GM12878 (cell line): ENCODE data around the gene DENND1A. TPM values are rescaled to one million over a fixed set of nuclear protein-coding genes. Genes with fewer than 3 reads are reported as not detected.

ENCODE experiments used
- EZH2 ChIP-seq: IDR thresholded peaks from 2 replicates; pipeline ENCODE4 v1.6.1; 2012; ENCODE audit warnings: low read depth, mild to moderate bottlenecking, control low read depth, inconsistent platforms, low read length, borderline replicate concordance; ENCODE audit not compliant: control insufficient read depth
- GABPA ChIP-seq: IDR thresholded peaks from 2 replicates; pipeline ENCODE4 v1.6.1; 2014; ENCODE audit warnings: antibody characterized with exemption, low read depth, mild to moderate bottlenecking, inconsistent platforms
- GATAD2B ChIP-seq: fragments of 450-650 bp; conservative IDR thresholded peaks from 2 replicates; pipeline ENCODE4 v1.6.1; 2017; ENCODE audit warnings: low read depth, mild to moderate bottlenecking, moderate library complexity
- IKZF2 ChIP-seq, 2 experiments: fragments of 450-650 bp; IDR thresholded peaks; 2 replicates each; pipeline ENCODE4 v1.6.1; 2017; ENCODE audit warnings: mild to moderate bottlenecking in 2 of 2, moderate library complexity in 2 of 2
- NRF1 ChIP-seq: conservative IDR thresholded peaks from 2 replicates; pipeline ENCODE4 v1.6.1; 2011; ENCODE audit warnings: mild to moderate bottlenecking, low read depth, low read length, improper control_type of control experiment
- POLR2AphosphoS2 ChIP-seq: IDR thresholded peaks from 2 replicates; pipeline ENCODE4 v1.6.1; 2011; ENCODE audit warnings: low read depth, mild to moderate bottlenecking, low read length, improper control_type of control experiment, moderate library complexity
- RFX5 ChIP-seq: IDR thresholded peaks from 2 replicates; pipeline ENCODE4 v1.6.1; 2011; ENCODE audit warnings: low read depth, low read length, improper control_type of control experiment
- SMAD1 ChIP-seq: fragments of 450-650 bp; IDR thresholded peaks from 2 replicates; pipeline ENCODE4 v1.6.1; 2018; ENCODE audit warnings: mild to moderate bottlenecking, low read depth; ENCODE audit not compliant: partially characterized antibody
- SREBF1 ChIP-seq: IDR thresholded peaks from 2 replicates; pipeline ENCODE4 v1.6.1; 2012; ENCODE audit warnings: mild to moderate bottlenecking, low read length
- SREBF2 ChIP-seq: IDR thresholded peaks from 2 replicates; pipeline ENCODE4 v1.6.1; 2012; ENCODE audit warnings: mild to moderate bottlenecking, low read length
- polyA plus RNA-seq, 11 experiments: library from polyadenylated mRNA; depleted of rRNA in 4 of 11; unstranded in 6 of 11; stranded (reverse) in 5 of 11; fragments of >200 nt; fragmentation: Nextera tagmentation in 4 of 11; fragmentation: Illumina TruSeq in 1 of 11; extraction: Ambion mirVana in 4 of 11; extraction: Trizol in 1 of 11; gene quantifications; 1 replicate in 1 of 11; 2 replicates in 10 of 11; pipeline versions ENCODE4 v1.2.1 to v1.2.3, GENCODE V29; 2011 to 2016; ENCODE audit warnings: inconsistent platforms in 2 of 11, missing spikeins in 2 of 11, low read depth in 1 of 11
- total RNA-seq, 4 experiments: library from RNA; depleted of rRNA in 3 of 4; stranded (reverse); fragments of >200 nt in 3 of 4; fragmentation: Illumina TruSeq in 1 of 4; extraction: Trizol in 1 of 4; gene quantifications; 2 replicates each; pipeline versions ENCODE4 v1.2.1 to v1.2.3, GENCODE V29; 2013 to 2021
- TF ChIP-seq, protein P1 (sequence below): fragments of 450-650 bp; formaldehyde crosslinking; IDR thresholded peaks from 2 replicates; pipeline ENCODE4 v1.4.0; 2022; ENCODE audit warnings: mild to moderate bottlenecking, moderate library complexity
- TF ChIP-seq, protein P2 (sequence below): IDR thresholded peaks from 2 replicates; pipeline ENCODE4 v1.6.1; 2012; ENCODE audit warnings: improper control_type of control experiment, low read depth, low read length; ENCODE audit not compliant: insufficient replicate concordance
- TF ChIP-seq, protein P3 (sequence below), 3 experiments: IDR thresholded peaks in 2 of 3; conservative IDR thresholded peaks in 1 of 3; 2 replicates each; pipeline ENCODE4 v1.5.1; 2011; ENCODE audit warnings: low read depth in 3 of 3, low read length in 3 of 3, mild to moderate bottlenecking in 3 of 3, control low read depth in 2 of 3, moderate library complexity in 2 of 3, inconsistent platforms in 1 of 3, mixed read lengths in 1 of 3; ENCODE audit not compliant: control insufficient read depth in 2 of 3, insufficient read depth in 1 of 3; ENCODE audit errors: extremely low read depth in 1 of 3
- TF ChIP-seq, protein P4 (sequence below): IDR thresholded peaks from 2 replicates; pipeline ENCODE4 v1.6.1; 2011; ENCODE audit warnings: borderline replicate concordance, low read depth, mild to moderate bottlenecking, moderate library complexity, mixed read lengths, low read length; ENCODE audit not compliant: insufficient read depth; ENCODE audit errors: extremely low read length

Gene DENND1A
- total and polyA plus RNA-seq, 10 of the 15 experiments (the other 5 are each of a cell fraction or from before 2014, with no cell fraction given) = 14.1 to 48.6 (median 35.2) TPM

DNA sequence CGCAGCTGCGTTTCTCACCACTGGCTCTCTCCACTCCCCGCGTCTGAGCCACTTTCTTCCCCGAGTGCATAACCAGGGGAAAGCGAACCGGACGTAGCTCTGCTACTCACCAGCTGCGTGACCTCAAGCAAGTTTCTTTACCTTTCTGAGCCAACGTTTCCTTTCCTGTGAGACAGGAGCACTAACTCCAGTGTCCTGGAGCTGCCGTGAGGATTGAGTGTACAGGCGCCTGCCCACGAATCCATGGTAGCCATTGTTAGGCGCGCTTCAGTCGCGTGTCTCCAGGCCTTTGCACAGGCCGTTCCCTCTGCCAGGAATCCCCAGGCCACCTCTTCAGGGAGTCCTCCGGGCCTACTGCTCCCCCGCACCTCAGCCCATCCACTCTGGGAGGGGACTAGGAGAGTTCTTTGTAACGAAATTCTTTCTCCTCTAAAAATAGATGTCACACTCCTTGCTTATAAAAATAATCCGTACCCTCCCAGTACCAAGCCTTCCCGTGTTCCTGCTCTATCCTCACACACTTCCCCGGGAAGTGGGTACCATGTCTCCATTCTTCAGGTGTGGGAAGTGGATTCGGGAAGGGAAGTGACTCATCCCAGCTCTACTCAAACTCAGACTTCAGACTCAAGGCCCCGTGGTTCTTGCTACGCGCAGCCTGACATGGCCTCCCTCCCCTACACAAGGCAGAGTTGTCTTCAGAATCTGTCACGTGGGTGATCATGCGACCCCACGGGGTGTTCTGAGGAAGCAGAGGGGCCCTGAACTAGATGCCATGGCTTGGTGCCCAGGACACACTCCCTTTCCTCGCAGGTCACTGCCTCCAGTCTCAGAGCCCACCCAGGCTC, 590.0 kb downstream of the DENND1A start (continued):
- TF ChIP-seq, protein P1, sequence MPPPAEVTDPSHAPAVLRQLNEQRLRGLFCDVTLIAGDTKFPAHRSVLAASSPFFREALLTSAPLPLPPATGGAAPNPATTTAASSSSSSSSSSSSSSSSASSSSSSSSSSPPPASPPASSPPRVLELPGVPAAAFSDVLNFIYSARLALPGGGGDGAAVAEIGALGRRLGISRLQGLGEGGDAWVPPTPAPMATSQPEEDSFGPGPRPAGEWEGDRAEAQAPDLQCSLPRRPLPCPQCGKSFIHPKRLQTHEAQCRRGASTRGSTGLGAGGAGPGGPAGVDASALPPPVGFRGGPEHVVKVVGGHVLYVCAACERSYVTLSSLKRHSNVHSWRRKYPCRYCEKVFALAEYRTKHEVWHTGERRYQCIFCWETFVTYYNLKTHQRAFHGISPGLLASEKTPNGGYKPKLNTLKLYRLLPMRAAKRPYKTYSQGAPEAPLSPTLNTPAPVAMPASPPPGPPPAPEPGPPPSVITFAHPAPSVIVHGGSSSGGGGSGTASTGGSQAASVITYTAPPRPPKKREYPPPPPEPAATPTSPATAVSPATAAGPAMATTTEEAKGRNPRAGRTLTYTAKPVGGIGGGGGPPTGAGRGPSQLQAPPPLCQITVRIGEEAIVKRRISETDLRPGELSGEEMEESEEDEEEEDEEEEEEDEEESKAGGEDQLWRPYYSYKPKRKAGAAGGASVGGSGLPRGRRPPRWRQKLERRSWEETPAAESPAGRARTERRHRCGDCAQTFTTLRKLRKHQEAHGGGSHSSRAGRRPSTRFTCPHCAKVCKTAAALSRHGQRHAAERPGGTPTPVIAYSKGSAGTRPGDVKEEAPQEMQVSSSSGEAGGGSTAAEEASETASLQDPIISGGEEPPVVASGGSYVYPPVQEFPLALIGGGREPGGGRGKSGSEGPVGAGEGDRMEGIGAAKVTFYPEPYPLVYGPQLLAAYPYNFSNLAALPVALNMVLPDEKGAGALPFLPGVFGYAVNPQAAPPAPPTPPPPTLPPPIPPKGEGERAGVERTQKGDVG (CRISPR knock-in tag) = no peak
- no peak for TF ChIP-seq SREBF1
- TF ChIP-seq NRF1 = no peak
- TF ChIP-seq GABPA = no peak
- TF ChIP-seq SREBF2 = no peak
- TF ChIP-seq, protein P2, sequence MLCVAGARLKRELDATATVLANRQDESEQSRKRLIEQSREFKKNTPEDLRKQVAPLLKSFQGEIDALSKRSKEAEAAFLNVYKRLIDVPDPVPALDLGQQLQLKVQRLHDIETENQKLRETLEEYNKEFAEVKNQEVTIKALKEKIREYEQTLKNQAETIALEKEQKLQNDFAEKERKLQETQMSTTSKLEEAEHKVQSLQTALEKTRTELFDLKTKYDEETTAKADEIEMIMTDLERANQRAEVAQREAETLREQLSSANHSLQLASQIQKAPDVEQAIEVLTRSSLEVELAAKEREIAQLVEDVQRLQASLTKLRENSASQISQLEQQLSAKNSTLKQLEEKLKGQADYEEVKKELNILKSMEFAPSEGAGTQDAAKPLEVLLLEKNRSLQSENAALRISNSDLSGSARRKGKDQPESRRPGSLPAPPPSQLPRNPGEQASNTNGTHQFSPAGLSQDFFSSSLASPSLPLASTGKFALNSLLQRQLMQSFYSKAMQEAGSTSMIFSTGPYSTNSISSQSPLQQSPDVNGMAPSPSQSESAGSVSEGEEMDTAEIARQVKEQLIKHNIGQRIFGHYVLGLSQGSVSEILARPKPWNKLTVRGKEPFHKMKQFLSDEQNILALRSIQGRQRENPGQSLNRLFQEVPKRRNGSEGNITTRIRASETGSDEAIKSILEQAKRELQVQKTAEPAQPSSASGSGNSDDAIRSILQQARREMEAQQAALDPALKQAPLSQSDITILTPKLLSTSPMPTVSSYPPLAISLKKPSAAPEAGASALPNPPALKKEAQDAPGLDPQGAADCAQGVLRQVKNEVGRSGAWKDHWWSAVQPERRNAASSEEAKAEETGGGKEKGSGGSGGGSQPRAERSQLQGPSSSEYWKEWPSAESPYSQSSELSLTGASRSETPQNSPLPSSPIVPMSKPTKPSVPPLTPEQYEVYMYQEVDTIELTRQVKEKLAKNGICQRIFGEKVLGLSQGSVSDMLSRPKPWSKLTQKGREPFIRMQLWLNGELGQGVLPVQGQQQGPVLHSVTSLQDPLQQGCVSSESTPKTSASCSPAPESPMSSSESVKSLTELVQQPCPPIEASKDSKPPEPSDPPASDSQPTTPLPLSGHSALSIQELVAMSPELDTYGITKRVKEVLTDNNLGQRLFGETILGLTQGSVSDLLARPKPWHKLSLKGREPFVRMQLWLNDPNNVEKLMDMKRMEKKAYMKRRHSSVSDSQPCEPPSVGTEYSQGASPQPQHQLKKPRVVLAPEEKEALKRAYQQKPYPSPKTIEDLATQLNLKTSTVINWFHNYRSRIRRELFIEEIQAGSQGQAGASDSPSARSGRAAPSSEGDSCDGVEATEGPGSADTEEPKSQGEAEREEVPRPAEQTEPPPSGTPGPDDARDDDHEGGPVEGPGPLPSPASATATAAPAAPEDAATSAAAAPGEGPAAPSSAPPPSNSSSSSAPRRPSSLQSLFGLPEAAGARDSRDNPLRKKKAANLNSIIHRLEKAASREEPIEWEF = peak; percentile 11
- no peak for TF ChIP-seq GATAD2B
- no peak; the same call in 1 of the 2 replicates for TF ChIP-seq POLR2AphosphoS2
- TF ChIP-seq, protein P3, sequence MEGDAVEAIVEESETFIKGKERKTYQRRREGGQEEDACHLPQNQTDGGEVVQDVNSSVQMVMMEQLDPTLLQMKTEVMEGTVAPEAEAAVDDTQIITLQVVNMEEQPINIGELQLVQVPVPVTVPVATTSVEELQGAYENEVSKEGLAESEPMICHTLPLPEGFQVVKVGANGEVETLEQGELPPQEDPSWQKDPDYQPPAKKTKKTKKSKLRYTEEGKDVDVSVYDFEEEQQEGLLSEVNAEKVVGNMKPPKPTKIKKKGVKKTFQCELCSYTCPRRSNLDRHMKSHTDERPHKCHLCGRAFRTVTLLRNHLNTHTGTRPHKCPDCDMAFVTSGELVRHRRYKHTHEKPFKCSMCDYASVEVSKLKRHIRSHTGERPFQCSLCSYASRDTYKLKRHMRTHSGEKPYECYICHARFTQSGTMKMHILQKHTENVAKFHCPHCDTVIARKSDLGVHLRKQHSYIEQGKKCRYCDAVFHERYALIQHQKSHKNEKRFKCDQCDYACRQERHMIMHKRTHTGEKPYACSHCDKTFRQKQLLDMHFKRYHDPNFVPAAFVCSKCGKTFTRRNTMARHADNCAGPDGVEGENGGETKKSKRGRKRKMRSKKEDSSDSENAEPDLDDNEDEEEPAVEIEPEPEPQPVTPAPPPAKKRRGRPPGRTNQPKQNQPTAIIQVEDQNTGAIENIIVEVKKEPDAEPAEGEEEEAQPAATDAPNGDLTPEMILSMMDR (IDR thresholded peaks at IDR 0.05 in 2 of 3, conservative IDR thresholded peaks at IDR 0.05 in 1 of 3; ENCODE audit: control insufficient read depth in 2 of 3, extremely low read depth in 1 of 3, insufficient read depth in 1 of 3, low read depth in 3 of 3, low read length in 3 of 3) = no peak
- TF ChIP-seq IKZF2 (IDR thresholded peaks at IDR 0.05) = peak; percentile 24 to 43
- TF ChIP-seq EZH2 = no peak
- no peak for TF ChIP-seq RFX5
- TF ChIP-seq SMAD1 = no peak
- TF ChIP-seq, protein P4, sequence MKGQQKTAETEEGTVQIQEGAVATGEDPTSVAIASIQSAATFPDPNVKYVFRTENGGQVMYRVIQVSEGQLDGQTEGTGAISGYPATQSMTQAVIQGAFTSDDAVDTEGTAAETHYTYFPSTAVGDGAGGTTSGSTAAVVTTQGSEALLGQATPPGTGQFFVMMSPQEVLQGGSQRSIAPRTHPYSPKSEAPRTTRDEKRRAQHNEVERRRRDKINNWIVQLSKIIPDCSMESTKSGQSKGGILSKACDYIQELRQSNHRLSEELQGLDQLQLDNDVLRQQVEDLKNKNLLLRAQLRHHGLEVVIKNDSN = peak; percentile 83
